Measurements from ENCODE around the gene TBRG1. TPM values are rescaled to one million over a fixed set of nuclear protein-coding genes. Genes with fewer than 3 reads are reported as not detected.
A peak's percentile ranks its signal among the peaks of the same experiment; 100 is the strongest.

TBRG1 gene
- total RNA-seq, 1 donor from 2014 or later, result 24.0 TPM

GRCh38 chr11:124658986-124659385, 36.3 kb downstream of the TBRG1 start:
- DNase-seq, result no peak

- DNase-seq, result no peak
Observed at GRCh38 chr11:124661553-124661952, 38.9 kb downstream of the TBRG1 start.

- no peak for DNase-seq
Observed at GRCh38 chr11:124662106-124662505, 39.4 kb downstream of the TBRG1 start.

GRCh38 chr11:124663861-124664260, 41.2 kb downstream of the TBRG1 start:
- no peak for DNase-seq

GRCh38 chr11:124667601-124668000, 44.9 kb downstream of the TBRG1 start:
- DNase-seq, result no peak

GRCh38 chr11:124669193-124669592, 46.5 kb downstream of the TBRG1 start:
- peak; percentile 63 for DNase-seq

- no peak for DNase-seq
Observed at GRCh38 chr11:124670732-124671131, 48.1 kb downstream of the TBRG1 start.

GRCh38 chr11:124672536-124673215, 50.0 kb downstream of the TBRG1 start:
- DNase-seq, result no peak

GRCh38 chr11:124673333-124674167, 50.9 kb downstream of the TBRG1 start, which contains the start of the genes SIAE and SPA17:
Gene SIAE (minus strand): TSS chr11:124673739. CDS start chr11:124673708, 31 bp downstream.
Gene SPA17 (plus strand): TSS chr11:124673904. CDS start chr11:124675265, 1,361 bp downstream.
- peak; percentile 97 for DNase-seq

- DNase-seq, result no peak
Observed at GRCh38 chr11:124674168-124674517, 51.5 kb downstream of the TBRG1 start.

GRCh38 chr11:124674571-124674970, 51.9 kb downstream of the TBRG1 start:
- no peak for DNase-seq

- no peak for DNase-seq
Observed at GRCh38 chr11:124676386-124676785, 53.7 kb downstream of the TBRG1 start.

GRCh38 chr11:124678416-124678815, 55.8 kb downstream of the TBRG1 start:
- no peak for DNase-seq

GRCh38 chr11:124681421-124681820, 58.8 kb downstream of the TBRG1 start:
- no peak for DNase-seq

GRCh38 chr11:124682443-124682842, 59.8 kb downstream of the TBRG1 start:
- no peak for DNase-seq

Small RNAs within 50 kb of the gene (small RNA-seq; reads per million reads assigned to genes)
- gene RNA5SP352 (ENCODE audit: low replicate concordance), result not detected

Other genes with a start within 250 kb of the TBRG1 start
- not detected for gene OR8B2, start 238.4 kb upstream of the TBRG1 start, total RNA-seq
- gene OR8B3, start 223.8 kb upstream of the TBRG1 start, total RNA-seq, result not detected
- not detected for gene OR8B4, start 198.0 kb upstream of the TBRG1 start, total RNA-seq
- not detected for gene OR8B8, start 177.2 kb upstream of the TBRG1 start, total RNA-seq
- gene OR8B12, start 79.2 kb upstream of the TBRG1 start, total RNA-seq, result not detected
- gene OR8A1, start 52.9 kb upstream of the TBRG1 start, total RNA-seq, result not detected
- gene PANX3, start 11.4 kb upstream of the TBRG1 start, total RNA-seq, result not detected
- 7.2 TPM for gene SIAE, start 50.9 kb downstream of the TBRG1 start, total RNA-seq
- gene SPA17, start 51.0 kb downstream of the TBRG1 start, total RNA-seq, result 4.5 TPM
- 2.9 TPM for gene NRGN, start 117.1 kb downstream of the TBRG1 start, total RNA-seq
- gene VSIG2, start 129.4 kb downstream of the TBRG1 start, total RNA-seq, result not detected
- gene ESAM, start 139.4 kb downstream of the TBRG1 start, total RNA-seq, result 24.0 TPM
- gene MSANTD2, start 177.5 kb downstream of the TBRG1 start, total RNA-seq, result 21.7 TPM
- gene ROBO3, start 242.6 kb downstream of the TBRG1 start, total RNA-seq, result 10.8 TPM